ENCODE data around the gene SLC38A10.

The SLC38A10 gene

DNA sequence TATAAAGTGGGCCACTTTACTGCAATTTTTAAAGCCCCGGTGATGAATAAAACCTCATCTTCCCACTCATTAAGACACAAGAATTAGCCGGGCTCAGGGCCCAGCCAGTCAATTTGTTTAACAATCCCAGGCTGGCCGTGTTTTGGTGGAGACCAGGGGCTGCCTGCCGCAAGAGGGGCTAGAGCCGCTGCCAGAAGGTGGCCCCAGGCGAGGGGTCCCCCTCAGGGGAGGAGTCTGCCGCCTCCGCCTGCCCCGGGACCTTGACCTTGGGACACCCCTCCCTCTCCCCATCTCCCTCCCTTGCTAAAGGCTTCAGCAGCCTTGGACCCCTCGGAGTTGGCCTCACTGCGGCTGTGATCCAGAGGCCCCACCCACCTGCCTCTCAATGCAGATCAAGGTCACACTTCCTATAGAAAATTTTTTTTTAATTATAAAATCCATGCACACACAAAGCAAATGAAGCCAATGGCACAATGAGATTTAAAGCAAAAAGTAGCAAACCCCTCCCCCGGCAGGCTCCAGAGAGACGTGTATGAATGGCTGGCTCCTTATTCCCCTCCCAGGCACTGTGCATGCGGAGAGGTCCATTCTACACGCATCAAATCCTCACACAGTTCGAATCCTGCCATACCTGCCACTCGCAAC lies 23.0 kb upstream of the SLC38A10 start:
- no peak overlapping the region for H3K27ac ChIP-seq (ENCODE audit: low read depth, low read length)
- no peak overlapping the region for H3K9ac ChIP-seq (ENCODE audit: low read length)
- H3K4me1 ChIP-seq (ENCODE audit: control insufficient read depth, insufficient read depth, low read length): peaks cover 6% of the 10 kb centered on the region

DNA sequence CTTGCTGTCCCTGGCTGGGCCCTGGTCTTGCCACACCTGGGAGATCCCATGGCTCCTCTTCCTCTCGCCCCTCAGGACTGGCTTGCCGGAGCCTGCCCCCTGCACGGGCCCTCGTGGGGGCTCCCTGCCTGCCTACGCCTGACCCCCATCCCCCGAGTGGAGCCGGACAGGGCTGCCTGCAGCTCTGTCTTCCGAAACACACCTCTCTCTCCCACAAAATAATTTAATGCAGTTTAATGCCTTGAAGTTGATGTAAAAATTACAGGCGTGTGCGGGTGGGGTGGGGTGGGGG lies 22.4 kb upstream of the SLC38A10 start:
- no peak overlapping the region for H3K27ac ChIP-seq (ENCODE audit: low read depth, low read length)
- H3K9ac ChIP-seq (ENCODE audit: low read length): no peak overlapping the region
- no peaks in the 10 kb centered on the region for H3K27me3 ChIP-seq (ENCODE audit: control insufficient read depth, insufficient read depth, low read length)
- H3K9me3 ChIP-seq (ENCODE audit: control insufficient read depth, insufficient read depth, low read depth, low read length): no peaks in the 10 kb centered on the region
- no peaks in the 10 kb centered on the region for H3K36me3 ChIP-seq (ENCODE audit: control insufficient read depth, insufficient read depth, low read length)
- no peak overlapping the region for H3K4me3 ChIP-seq (ENCODE audit: low read depth, low read length)
- H3K4me1 ChIP-seq (ENCODE audit: control insufficient read depth, insufficient read depth, low read length): peaks cover 8% of the 10 kb centered on the region

More for the DNA sequence above, 23.0 kb upstream of the SLC38A10 start:
- no peaks in the 10 kb centered on the region for H3K27me3 ChIP-seq (ENCODE audit: control insufficient read depth, insufficient read depth, low read length)
- no peaks in the 10 kb centered on the region for H3K9me3 ChIP-seq (ENCODE audit: control insufficient read depth, insufficient read depth, low read depth, low read length)
- H3K4me3 ChIP-seq (ENCODE audit: low read depth, low read length): 0 out of 2 replicates have a peak overlapping the region, but pooled peaks have one; percentile 18
- no peaks in the 10 kb centered on the region for H3K36me3 ChIP-seq (ENCODE audit: control insufficient read depth, insufficient read depth, low read length)

DNA sequence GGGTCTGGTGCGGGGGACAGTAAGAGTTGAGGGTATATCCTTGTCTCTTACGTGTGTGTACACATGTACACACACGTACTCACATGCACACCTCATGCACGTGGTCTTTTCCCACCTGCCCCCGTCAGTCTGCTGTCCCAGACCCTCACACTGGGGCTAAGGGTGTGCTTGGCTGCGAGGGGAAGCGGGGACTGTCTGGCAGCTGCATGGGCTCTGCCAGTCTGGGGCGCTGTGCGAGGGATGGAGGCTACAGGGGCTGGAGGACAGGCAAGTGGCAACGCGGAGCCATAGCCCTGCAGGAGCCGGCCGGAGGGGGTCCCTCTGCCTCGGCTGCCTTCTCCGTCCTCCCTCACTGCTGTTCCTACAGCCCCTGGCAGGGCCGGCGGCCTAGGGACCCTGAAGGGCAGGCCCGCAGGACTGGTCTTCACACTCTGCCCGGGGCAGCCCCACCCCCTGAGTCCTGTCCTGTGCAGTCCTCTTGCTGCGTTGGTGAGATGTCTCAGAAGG lies 20.8 kb upstream of the SLC38A10 start:
- Histone ChIP-seq H3K27ac (ENCODE audit: low read depth, low read length) (no peak overlapping the region), H3K4me1 (ENCODE audit: control insufficient read depth, insufficient read depth, low read length) (peaks cover 8% of the 10 kb centered on the region), H3K9me3 (ENCODE audit: control insufficient read depth, insufficient read depth, low read depth, low read length) (no peaks in the 10 kb centered on the region), H3K27me3 (ENCODE audit: control insufficient read depth, insufficient read depth, low read length) (no peaks in the 10 kb centered on the region), H3K36me3 (ENCODE audit: control insufficient read depth, insufficient read depth, low read length) (no peaks in the 10 kb centered on the region), H3K9ac (ENCODE audit: low read length) (no peak overlapping the region), H3K4me3 (ENCODE audit: low read depth, low read length) (no peak overlapping the region)

DNA sequence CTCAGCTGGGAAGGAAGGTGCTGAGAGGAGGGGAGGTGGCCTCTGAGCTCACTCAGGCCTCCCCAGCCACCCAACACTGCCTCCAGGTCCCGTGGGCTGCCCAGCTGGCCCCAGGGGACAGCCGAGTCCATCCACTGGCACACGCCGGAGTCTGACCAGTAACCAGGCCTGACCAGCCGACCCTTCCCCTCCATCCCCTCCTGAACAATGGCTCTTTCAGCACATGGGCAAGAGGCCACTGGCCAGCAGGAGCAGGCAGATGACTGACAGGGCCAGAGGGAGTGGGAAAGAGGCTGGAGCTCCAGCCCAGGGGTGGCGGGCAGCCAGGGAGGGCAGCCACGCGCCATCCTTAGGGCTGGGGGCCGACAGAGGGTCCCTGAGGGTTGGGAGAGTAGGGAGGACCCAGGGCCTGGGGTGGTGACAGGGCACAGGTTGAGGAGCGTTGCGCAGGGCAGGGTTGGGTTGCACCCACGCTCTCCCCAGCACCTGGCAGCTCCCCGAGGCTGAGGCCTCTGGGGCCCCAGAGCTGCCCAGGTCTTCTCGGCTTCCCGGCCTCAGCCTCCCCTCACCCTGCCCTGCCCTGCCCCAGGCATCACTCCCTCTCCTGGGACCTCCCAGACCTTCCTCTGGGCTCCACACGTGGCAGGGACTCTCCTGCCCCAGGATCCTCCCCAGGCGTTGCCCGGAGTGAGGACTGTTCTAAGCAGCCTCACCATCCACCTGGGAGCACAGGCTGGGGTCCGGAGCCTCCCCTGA lies 20.2 kb upstream of the SLC38A10 start:
- no peaks in the 10 kb centered on the region for H3K9me3 ChIP-seq (ENCODE audit: control insufficient read depth, insufficient read depth, low read depth, low read length)
- no peak overlapping the region for H3K27ac ChIP-seq (ENCODE audit: low read depth, low read length)
- H3K36me3 ChIP-seq (ENCODE audit: control insufficient read depth, insufficient read depth, low read length): no peaks in the 10 kb centered on the region
- H3K9ac ChIP-seq (ENCODE audit: low read length): no peak overlapping the region
- peaks cover 12% of the 10 kb centered on the region for H3K4me1 ChIP-seq (ENCODE audit: control insufficient read depth, insufficient read depth, low read length)
- H3K27me3 ChIP-seq (ENCODE audit: control insufficient read depth, insufficient read depth, low read length): no peaks in the 10 kb centered on the region
- no peak overlapping the region for H3K4me3 ChIP-seq (ENCODE audit: low read depth, low read length)

DNA sequence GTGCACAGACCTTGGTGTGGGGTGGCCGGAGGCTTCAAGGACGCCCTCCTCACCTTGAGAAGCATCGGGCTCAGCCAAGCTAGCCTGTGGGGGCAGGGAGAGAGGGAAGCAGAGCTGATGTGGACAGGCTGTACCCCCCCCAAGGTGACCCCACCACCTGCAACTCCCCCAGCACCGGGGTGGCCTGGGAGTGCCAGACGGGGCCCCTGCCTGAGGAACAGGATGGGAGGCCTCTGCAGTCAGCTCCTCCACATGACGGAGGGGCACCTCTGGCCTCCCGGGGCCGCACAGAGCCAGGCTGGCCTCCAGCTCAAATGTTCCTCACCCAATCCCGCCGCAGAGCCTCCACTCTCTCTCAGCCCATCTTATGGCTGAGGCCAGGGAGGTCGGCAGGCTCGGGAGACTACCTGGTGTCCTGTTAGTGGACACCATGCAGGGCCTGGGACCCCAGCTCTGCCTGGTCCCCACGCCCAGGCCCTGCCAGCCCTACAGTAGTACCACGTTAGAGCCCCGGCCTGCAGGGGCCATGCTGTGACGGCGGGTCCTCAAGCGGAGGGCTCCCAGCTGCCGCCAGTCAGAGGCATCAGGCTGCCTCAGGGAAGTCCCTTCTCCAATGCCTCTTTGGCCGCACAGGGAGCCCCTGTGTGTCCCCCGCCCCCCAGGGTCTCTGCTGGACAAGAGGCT lies 19.4 kb upstream of the SLC38A10 start:
- Histone ChIP-seq H3K27ac (ENCODE audit: low read depth, low read length) (no peak overlapping the region), H3K27me3 (ENCODE audit: control insufficient read depth, insufficient read depth, low read length) (no peaks in the 10 kb centered on the region), H3K9ac (ENCODE audit: low read length) (no peak overlapping the region), H3K4me3 (ENCODE audit: low read depth, low read length) (no peak overlapping the region), H3K36me3 (ENCODE audit: control insufficient read depth, insufficient read depth, low read length) (no peaks in the 10 kb centered on the region), H3K9me3 (ENCODE audit: control insufficient read depth, insufficient read depth, low read depth, low read length) (no peaks in the 10 kb centered on the region), H3K4me1 (ENCODE audit: control insufficient read depth, insufficient read depth, low read length) (peaks cover 20% of the 10 kb centered on the region)

DNA sequence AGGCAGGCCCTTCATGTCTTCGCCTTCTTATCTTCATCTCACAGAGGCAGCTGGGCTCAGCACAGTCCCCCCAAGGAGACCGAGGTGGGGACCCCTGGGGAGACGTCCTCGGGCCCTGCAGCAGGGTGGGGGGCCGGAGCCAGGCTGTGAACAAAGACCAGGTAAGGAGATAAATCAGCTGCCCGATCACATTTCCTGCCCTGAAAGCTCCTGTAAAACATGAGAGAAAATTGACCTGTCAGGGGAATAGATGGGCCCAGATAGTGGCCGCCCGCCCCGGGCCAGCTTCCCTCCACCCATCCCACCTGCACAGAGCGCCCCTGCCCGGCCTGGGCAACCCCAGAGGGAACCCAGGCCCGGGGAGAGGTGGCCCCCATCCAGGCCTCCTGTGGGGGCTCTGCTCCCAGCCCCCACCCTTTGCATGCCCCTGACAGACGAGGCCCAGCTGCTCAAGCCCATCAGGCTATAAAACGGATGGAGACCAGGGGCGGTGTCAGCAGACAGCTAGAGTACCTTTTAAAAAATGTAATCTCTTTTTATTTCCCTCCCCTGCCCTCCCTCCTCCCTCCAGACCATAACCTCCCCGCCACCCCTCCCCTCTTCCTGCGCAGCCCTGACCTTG lies 18.8 kb upstream of the SLC38A10 start:
- Histone ChIP-seq H3K9me3 (ENCODE audit: control insufficient read depth, insufficient read depth, low read depth, low read length) (no peaks in the 10 kb centered on the region), H3K27me3 (ENCODE audit: control insufficient read depth, insufficient read depth, low read length) (no peaks in the 10 kb centered on the region), H3K9ac (ENCODE audit: low read length) (no peak overlapping the region), H3K4me1 (ENCODE audit: control insufficient read depth, insufficient read depth, low read length) (peaks cover 26% of the 10 kb centered on the region), H3K4me3 (ENCODE audit: low read depth, low read length) (no peak overlapping the region), H3K27ac (ENCODE audit: low read depth, low read length) (no peak overlapping the region), H3K36me3 (ENCODE audit: control insufficient read depth, insufficient read depth, low read length) (no peaks in the 10 kb centered on the region)

DNA sequence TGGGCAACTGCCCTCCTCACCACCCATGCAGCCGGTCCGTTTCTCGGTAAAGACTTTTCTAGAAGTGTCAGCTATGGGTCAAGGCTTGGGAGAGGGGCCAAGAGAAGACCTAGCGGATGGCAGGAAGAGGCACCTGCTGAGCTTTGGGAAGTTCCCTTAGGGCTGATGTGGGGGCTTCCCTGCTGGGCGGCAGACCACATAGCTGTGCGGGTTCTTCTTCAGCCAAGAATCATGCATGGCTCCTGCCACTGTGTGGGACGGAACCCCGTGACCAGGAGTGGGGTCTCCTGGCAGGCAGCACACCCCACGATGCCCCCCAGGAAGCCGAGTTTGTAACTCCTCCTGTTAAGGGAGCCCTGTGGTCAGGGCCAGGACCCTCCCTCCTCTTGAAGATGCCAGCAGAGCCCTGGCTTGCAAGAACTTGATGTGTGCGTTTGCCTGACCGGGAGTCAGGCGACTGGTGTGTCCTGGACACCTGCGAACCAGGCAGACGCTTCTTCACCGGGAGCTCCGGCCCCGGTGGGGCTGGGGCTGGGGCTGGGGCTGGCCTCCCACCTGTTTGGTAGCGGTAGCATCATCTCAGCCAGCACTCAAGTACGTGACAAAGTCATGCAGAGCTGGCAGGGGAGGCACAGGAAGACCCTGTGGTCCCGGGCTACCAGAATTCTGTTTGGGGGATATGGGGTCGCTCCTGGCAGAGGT lies 17.7 kb upstream of the SLC38A10 start:
- H3K36me3 ChIP-seq (ENCODE audit: control insufficient read depth, insufficient read depth, low read length): no peaks in the 10 kb centered on the region
- H3K27ac ChIP-seq (ENCODE audit: low read depth, low read length): no peak overlapping the region
- no peaks in the 10 kb centered on the region for H3K27me3 ChIP-seq (ENCODE audit: control insufficient read depth, insufficient read depth, low read length)
- no peaks in the 10 kb centered on the region for H3K9me3 ChIP-seq (ENCODE audit: control insufficient read depth, insufficient read depth, low read depth, low read length)
- H3K4me3 ChIP-seq (ENCODE audit: low read depth, low read length): no peak overlapping the region
- H3K9ac ChIP-seq (ENCODE audit: low read length): no peak overlapping the region
- H3K4me1 ChIP-seq (ENCODE audit: control insufficient read depth, insufficient read depth, low read length): peaks cover 21% of the 10 kb centered on the region

DNA sequence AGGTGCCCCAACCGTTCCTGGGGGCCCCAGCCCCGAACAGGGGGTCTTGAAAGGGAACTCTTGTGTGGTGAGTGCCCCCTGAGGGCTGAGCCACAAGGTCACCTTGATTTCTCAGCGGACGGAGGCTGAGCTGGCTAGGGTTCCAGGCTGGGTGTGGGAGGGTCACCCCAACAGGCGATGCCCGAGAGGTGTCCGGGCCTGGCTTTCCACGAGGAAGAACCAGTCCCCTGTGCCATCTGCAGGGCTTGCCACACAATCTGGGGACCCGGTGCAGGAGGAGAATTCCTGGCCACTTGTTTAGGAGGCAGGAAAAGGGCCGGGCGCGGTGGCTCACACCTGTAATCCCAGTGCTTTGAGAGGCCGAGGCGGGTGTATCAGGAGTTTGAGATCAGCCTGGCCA lies 16.8 kb upstream of the SLC38A10 start:
- Histone ChIP-seq H3K36me3 (ENCODE audit: control insufficient read depth, insufficient read depth, low read length) (no peaks in the 10 kb centered on the region), H3K27ac (ENCODE audit: low read depth, low read length) (no peak overlapping the region), H3K27me3 (ENCODE audit: control insufficient read depth, insufficient read depth, low read length) (no peaks in the 10 kb centered on the region), H3K4me1 (ENCODE audit: control insufficient read depth, insufficient read depth, low read length) (peaks cover 21% of the 10 kb centered on the region), H3K9ac (ENCODE audit: low read length) (no peak overlapping the region), H3K4me3 (ENCODE audit: low read depth, low read length) (no peak overlapping the region), H3K9me3 (ENCODE audit: control insufficient read depth, insufficient read depth, low read depth, low read length) (no peaks in the 10 kb centered on the region)

DNA sequence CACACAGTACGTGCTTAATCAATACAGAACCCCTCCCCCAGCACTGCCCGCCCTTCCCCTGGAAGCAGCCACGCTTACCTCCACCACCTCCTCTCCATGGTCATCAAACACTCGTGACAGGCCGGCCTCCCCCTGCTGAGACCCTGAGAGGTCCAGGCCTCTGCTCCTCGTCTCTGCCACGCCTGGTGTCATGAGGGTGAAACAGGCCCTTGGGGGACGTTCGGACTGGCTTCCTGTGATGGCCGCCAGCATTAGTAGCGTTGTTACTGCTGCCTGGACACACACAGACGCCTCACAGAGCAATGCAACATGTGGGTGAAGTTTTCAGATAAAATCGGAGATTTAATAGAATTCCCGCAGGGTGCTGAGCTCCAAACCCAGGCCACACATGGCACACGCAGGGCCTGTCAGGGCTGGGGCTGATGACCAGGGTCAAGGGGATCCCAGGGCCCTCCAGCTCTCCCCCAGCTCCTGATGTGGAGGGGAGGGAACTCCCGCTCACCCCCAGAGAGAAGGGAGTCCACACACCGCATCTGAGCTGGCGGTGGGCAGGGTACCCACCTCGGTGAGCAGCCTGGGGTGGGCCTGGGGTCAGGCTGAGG lies 15.9 kb upstream of the SLC38A10 start:
- Histone ChIP-seq H3K4me3 (ENCODE audit: low read depth, low read length) (no peak overlapping the region), H3K9ac (ENCODE audit: low read length) (no peak overlapping the region), H3K9me3 (ENCODE audit: control insufficient read depth, insufficient read depth, low read depth, low read length) (no peaks in the 10 kb centered on the region), H3K4me1 (ENCODE audit: control insufficient read depth, insufficient read depth, low read length) (peaks cover 21% of the 10 kb centered on the region), H3K27ac (ENCODE audit: low read depth, low read length) (no peak overlapping the region), H3K27me3 (ENCODE audit: control insufficient read depth, insufficient read depth, low read length) (no peaks in the 10 kb centered on the region), H3K36me3 (ENCODE audit: control insufficient read depth, insufficient read depth, low read length) (no peaks in the 10 kb centered on the region)

Data from HUES6 (cell line).